ENCODE measurements around the gene CNTNAP5.

- TF ChIP-seq POLR2AphosphoS5 (IDR thresholded peaks at IDR 0.05; ENCODE audit: low read depth, low read length) (no peak), SIN3A (IDR thresholded peaks at IDR 0.05; ENCODE audit: borderline replicate concordance, insufficient read depth, low read depth, low read length) (no peak), TCF7L2 (IDR thresholded peaks at IDR 0.05; ENCODE audit: low read depth, low read length) (no peak), REST (IDR thresholded peaks at IDR 0.05; ENCODE audit: insufficient read depth in 1 of 2, low read depth in 2 of 2, low read length in 1 of 2) (no peak)
- TF ChIP-seq, protein P1, sequence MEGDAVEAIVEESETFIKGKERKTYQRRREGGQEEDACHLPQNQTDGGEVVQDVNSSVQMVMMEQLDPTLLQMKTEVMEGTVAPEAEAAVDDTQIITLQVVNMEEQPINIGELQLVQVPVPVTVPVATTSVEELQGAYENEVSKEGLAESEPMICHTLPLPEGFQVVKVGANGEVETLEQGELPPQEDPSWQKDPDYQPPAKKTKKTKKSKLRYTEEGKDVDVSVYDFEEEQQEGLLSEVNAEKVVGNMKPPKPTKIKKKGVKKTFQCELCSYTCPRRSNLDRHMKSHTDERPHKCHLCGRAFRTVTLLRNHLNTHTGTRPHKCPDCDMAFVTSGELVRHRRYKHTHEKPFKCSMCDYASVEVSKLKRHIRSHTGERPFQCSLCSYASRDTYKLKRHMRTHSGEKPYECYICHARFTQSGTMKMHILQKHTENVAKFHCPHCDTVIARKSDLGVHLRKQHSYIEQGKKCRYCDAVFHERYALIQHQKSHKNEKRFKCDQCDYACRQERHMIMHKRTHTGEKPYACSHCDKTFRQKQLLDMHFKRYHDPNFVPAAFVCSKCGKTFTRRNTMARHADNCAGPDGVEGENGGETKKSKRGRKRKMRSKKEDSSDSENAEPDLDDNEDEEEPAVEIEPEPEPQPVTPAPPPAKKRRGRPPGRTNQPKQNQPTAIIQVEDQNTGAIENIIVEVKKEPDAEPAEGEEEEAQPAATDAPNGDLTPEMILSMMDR (IDR thresholded peaks at IDR 0.05) = no peak
Observed at GRCh38 chr2:124186801-124187200, 161.7 kb downstream of the CNTNAP5 start.
